OCI-LY1 (cell line): ENCODE results near the gene COL21A1.

ENCODE experiments used
- H2AFZ ChIP-seq: fragments of 200-600 bp; sonication (generic), shearing (Covaris generic); 2 replicates; pipeline ENCODE4 v1.6.0; 2014; ENCODE audit warnings: antibody characterized with exemption, mild to moderate bottlenecking, low read length
- H3F3A ChIP-seq: fragments of 200-600 bp; sonication (generic), shearing (Covaris generic); 2 replicates; pipeline ENCODE4 v1.6.0; 2014; ENCODE audit warnings: mild to moderate bottlenecking, antibody characterized with exemption, low read length, moderate library complexity; ENCODE audit not compliant: insufficient read depth
- H3K27ac ChIP-seq: fragments of 200-600 bp; sonication (generic); 2 replicates; pipeline ENCODE4 v1.5.1; 2014; ENCODE audit warnings: low read length, mixed run types, mild to moderate bottlenecking, low read depth; ENCODE audit not compliant: poor library complexity, severe bottlenecking
- H3K27me3 ChIP-seq: fragments of 200-600 bp; sonication (generic); 2 replicates; pipeline ENCODE4 v1.6.0; 2014; ENCODE audit warnings: antibody characterized with exemption, mild to moderate bottlenecking, low read length, moderate library complexity; ENCODE audit not compliant: insufficient read depth
- H3K36me3 ChIP-seq: fragments of 200-600 bp; sonication (generic); 2 replicates; pipeline ENCODE4 v1.6.1; 2014; ENCODE audit warnings: mild to moderate bottlenecking, antibody characterized with exemption, low read length, moderate library complexity, mixed read lengths; ENCODE audit not compliant: insufficient read depth
- H3K4me1 ChIP-seq: fragments of 200-600 bp; sonication (generic); 2 replicates; pipeline ENCODE4 v1.5.1; 2014; ENCODE audit warnings: mild to moderate bottlenecking, low read length, moderate library complexity; ENCODE audit not compliant: insufficient read depth, severe bottlenecking
- H3K4me2 ChIP-seq: fragments of 200-600 bp; sonication (generic), shearing (Covaris generic); 2 replicates; pipeline ENCODE4 v1.6.1; 2014; ENCODE audit warnings: low read length
- H3K4me3 ChIP-seq: fragments of 200-600 bp; sonication (generic); 2 replicates; pipeline ENCODE4 v1.5.1; 2014; ENCODE audit warnings: low read length, low read depth, mild to moderate bottlenecking, mixed read lengths; ENCODE audit not compliant: poor library complexity, severe bottlenecking
- H3K79me2 ChIP-seq: fragments of 200-600 bp; shearing (Covaris generic); 2 replicates; pipeline ENCODE4 v1.6.1; 2016; ENCODE audit warnings: mixed run types, low read length, mixed read lengths; ENCODE audit not compliant: insufficient read depth
- H3K9ac ChIP-seq: fragments of 200-600 bp; sonication (generic), shearing (Covaris generic); 2 replicates; pipeline ENCODE4 v1.6.1; 2014; ENCODE audit warnings: mild to moderate bottlenecking, low read length, mixed read lengths
- H3K9me2 ChIP-seq: fragments of 200-600 bp; sonication (generic), shearing (Covaris generic); 2 replicates; pipeline ENCODE4 v1.6.1; 2014; ENCODE audit warnings: low read depth, mild to moderate bottlenecking, low read length, mixed read lengths
- H3K9me3 ChIP-seq: fragments of 200-600 bp; shearing (Covaris generic); 2 replicates; pipeline ENCODE4 v1.6.1; 2014; ENCODE audit warnings: low read length, mixed read lengths
- H4K20me1 ChIP-seq: fragments of 200-600 bp; sonication (generic), shearing (Covaris generic); 2 replicates; pipeline ENCODE4 v1.6.0; 2016; ENCODE audit warnings: mild to moderate bottlenecking, low read length; ENCODE audit not compliant: insufficient read depth
- CTCF ChIP-seq: fragments of 200-600 bp; sonication (generic), shearing (Covaris generic); IDR thresholded peaks from 2 replicates; pipeline ENCODE4 v1.5.1; 2017; ENCODE audit warnings: mild to moderate bottlenecking, antibody characterized with exemption, low read length, moderate library complexity, mixed read lengths
- EZH2 ChIP-seq: fragments of 200-600 bp; sonication (generic), shearing (Covaris generic); IDR thresholded peaks from 2 replicates; pipeline ENCODE4 v1.8.0; 2017; ENCODE audit warnings: borderline replicate concordance, mixed run types, mild to moderate bottlenecking, antibody characterized with exemption, low read length, moderate library complexity, mixed read lengths

COL21A1 gene

GRCh38 chr6:56172144-56172543, 75.2 kb downstream of the COL21A1 start:
- no peaks in the 10 kb centered on the region for H3K27me3 ChIP-seq
- no peak overlapping the region for H3K4me2 ChIP-seq
- no peaks in the 10 kb centered on the region for H3K36me3 ChIP-seq
- 0 out of 2 replicates have a peak, but pooled peaks cover 4% of the 10 kb centered on the region for H3K9me3 ChIP-seq
- no peaks in the 10 kb centered on the region for H3F3A ChIP-seq
- no peaks in the 10 kb centered on the region for H3K4me1 ChIP-seq
- H3K4me3 ChIP-seq = no peak overlapping the region
- no peaks in the 10 kb centered on the region for H3K79me2 ChIP-seq
- H2AFZ ChIP-seq = no peak overlapping the region
- H3K9me2 ChIP-seq = no peaks in the 10 kb centered on the region; the same call in 1 of the 2 replicates
- TF ChIP-seq EZH2 = no peak
- TF ChIP-seq CTCF = no peak
- no peak overlapping the region for H3K27ac ChIP-seq
- H3K9ac ChIP-seq = no peak overlapping the region
- no peaks in the 10 kb centered on the region for H4K20me1 ChIP-seq

GRCh38 chr6:56169366-56169765, 78.0 kb downstream of the COL21A1 start:
- no peak overlapping the region for H3K4me2 ChIP-seq
- no peaks in the 10 kb centered on the region for H3K4me1 ChIP-seq
- no peak overlapping the region for H3K4me3 ChIP-seq
- no peaks in the 10 kb centered on the region for H3K36me3 ChIP-seq
- TF ChIP-seq CTCF (no peak), EZH2 (no peak)
- no peak overlapping the region for H3K9ac ChIP-seq
- no peaks in the 10 kb centered on the region for H3K79me2 ChIP-seq
- no peaks in the 10 kb centered on the region for H3K9me3 ChIP-seq
- H3K9me2 ChIP-seq = no peaks in the 10 kb centered on the region; the same call in 1 of the 2 replicates
- no peak overlapping the region for H2AFZ ChIP-seq
- no peaks in the 10 kb centered on the region for H3K27me3 ChIP-seq
- no peaks in the 10 kb centered on the region for H4K20me1 ChIP-seq
- no peak overlapping the region for H3K27ac ChIP-seq
- no peaks in the 10 kb centered on the region for H3F3A ChIP-seq

GRCh38 chr6:56168596-56168995, 78.8 kb downstream of the COL21A1 start:
- Histone ChIP-seq H3K36me3 (no peaks in the 10 kb centered on the region), H3K27ac (no peak overlapping the region), H2AFZ (no peak overlapping the region), H3K27me3 (no peaks in the 10 kb centered on the region), H3K4me1 (no peaks in the 10 kb centered on the region), H3K9me2 (no peaks in the 10 kb centered on the region), H3K9ac (no peak overlapping the region), H3K4me2 (no peak overlapping the region), H3K79me2 (no peaks in the 10 kb centered on the region), H3K9me3 (no peaks in the 10 kb centered on the region), H3F3A (no peaks in the 10 kb centered on the region), H3K4me3 (no peak overlapping the region), H4K20me1 (no peaks in the 10 kb centered on the region)
- TF ChIP-seq EZH2 = no peak

GRCh38 chr6:56162081-56162480, 85.3 kb downstream of the COL21A1 start:
- TF ChIP-seq EZH2 (no peak), CTCF (no peak)
- H3K27ac ChIP-seq = no peak overlapping the region
- no peak overlapping the region for H3K4me2 ChIP-seq
- H3K4me3 ChIP-seq = no peak overlapping the region
- no peaks in the 10 kb centered on the region for H3K27me3 ChIP-seq
- no peak overlapping the region for H2AFZ ChIP-seq
- no peaks in the 10 kb centered on the region for H3K9me3 ChIP-seq
- H3K36me3 ChIP-seq = no peaks in the 10 kb centered on the region
- H3K9ac ChIP-seq = no peak overlapping the region
- no peaks in the 10 kb centered on the region for H4K20me1 ChIP-seq
- H3K4me1 ChIP-seq = no peaks in the 10 kb centered on the region
- no peaks in the 10 kb centered on the region for H3F3A ChIP-seq
- no peaks in the 10 kb centered on the region for H3K9me2 ChIP-seq
- no peaks in the 10 kb centered on the region for H3K79me2 ChIP-seq
